Mammary epithelial cell (primary cell): ENCODE data around the gene PTPRC.

Experiments
- EZH2 ChIP-seq: IDR thresholded peaks from 2 replicates; pipeline ENCODE4 v1.6.1; 2012; ENCODE audit warnings: low read length, inconsistent platforms, borderline replicate concordance
- TF ChIP-seq, protein P1 (sequence below), 2 donors: IDR thresholded peaks in 1 of 2; conservative IDR thresholded peaks in 1 of 2; 2 replicates each; pipeline ENCODE4 v1.5.1; 2011 to 2012; ENCODE audit warnings: inconsistent platforms in 2 of 2, low read length in 2 of 2, mild to moderate bottlenecking in 2 of 2, control low read depth in 1 of 2, low read depth in 1 of 2; ENCODE audit not compliant: insufficient read depth in 1 of 2; ENCODE audit errors: extremely low read depth in 1 of 2

DNA sequence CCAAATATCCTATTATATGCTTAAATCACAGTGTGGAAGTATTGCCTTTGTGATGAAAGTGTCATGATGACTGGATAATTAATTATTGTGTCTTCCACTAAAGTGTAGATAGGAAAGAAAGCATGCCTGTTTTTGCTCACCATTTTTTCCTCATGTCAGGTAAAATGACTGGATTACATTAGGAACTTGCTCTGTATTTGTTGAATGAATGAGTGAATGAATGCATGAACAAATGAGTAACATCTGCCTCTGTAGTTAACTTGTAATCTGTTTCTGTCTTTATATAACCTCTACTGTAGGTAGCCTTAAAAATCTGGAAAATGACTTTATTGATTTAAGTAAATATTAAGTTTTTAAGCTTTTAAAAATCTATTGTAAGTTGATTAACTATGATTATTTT, 2.9 kb upstream of the PTPRC start:
- TF ChIP-seq, protein P1, sequence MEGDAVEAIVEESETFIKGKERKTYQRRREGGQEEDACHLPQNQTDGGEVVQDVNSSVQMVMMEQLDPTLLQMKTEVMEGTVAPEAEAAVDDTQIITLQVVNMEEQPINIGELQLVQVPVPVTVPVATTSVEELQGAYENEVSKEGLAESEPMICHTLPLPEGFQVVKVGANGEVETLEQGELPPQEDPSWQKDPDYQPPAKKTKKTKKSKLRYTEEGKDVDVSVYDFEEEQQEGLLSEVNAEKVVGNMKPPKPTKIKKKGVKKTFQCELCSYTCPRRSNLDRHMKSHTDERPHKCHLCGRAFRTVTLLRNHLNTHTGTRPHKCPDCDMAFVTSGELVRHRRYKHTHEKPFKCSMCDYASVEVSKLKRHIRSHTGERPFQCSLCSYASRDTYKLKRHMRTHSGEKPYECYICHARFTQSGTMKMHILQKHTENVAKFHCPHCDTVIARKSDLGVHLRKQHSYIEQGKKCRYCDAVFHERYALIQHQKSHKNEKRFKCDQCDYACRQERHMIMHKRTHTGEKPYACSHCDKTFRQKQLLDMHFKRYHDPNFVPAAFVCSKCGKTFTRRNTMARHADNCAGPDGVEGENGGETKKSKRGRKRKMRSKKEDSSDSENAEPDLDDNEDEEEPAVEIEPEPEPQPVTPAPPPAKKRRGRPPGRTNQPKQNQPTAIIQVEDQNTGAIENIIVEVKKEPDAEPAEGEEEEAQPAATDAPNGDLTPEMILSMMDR (conservative IDR thresholded peaks at IDR 0.05 in 1 of 2, IDR thresholded peaks at IDR 0.05 in 1 of 2; ENCODE audit: extremely low read depth in 1 of 2, insufficient read depth in 1 of 2, low read depth in 1 of 2, low read length in 2 of 2), result no peak
- no peak for TF ChIP-seq EZH2
